ENCODE results near the gene MNDA. TPM values are rescaled to one million over a fixed set of nuclear protein-coding genes. Genes with fewer than 3 reads are reported as not detected.

MNDA gene
- total RNA-seq, 4 donors from 2014 or later = 2.0 to 8.5 (median 2.6) TPM

DNA sequence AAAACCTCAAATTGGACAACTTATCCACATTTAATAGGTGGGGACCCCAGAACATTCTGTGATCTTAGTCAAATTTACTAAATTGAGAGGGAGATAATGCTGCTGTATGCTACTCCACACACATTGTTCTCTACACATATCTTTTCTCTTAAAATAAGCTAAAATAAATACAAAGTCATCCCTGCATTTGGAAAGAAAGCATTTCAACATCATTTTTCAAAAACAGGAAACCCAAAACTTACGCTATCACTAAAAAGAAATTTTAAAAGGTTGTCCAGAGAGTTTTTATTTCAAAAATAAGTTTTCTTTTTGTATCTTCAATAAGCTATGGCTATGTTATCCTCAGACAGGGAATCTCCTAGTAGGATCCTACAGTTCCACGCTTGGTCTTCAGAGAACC lies 30.6 kb upstream of the MNDA start:
- H3K27me3 ChIP-seq = no peaks in the 10 kb centered on the region
- intact Hi-C loops (cut with DNase I) = no loop called here
- no peak for DNase-seq
- no peaks in the 10 kb centered on the region for H3K4me1 ChIP-seq
- no peak overlapping the region for H3K27ac ChIP-seq
- TF ChIP-seq, protein P1, sequence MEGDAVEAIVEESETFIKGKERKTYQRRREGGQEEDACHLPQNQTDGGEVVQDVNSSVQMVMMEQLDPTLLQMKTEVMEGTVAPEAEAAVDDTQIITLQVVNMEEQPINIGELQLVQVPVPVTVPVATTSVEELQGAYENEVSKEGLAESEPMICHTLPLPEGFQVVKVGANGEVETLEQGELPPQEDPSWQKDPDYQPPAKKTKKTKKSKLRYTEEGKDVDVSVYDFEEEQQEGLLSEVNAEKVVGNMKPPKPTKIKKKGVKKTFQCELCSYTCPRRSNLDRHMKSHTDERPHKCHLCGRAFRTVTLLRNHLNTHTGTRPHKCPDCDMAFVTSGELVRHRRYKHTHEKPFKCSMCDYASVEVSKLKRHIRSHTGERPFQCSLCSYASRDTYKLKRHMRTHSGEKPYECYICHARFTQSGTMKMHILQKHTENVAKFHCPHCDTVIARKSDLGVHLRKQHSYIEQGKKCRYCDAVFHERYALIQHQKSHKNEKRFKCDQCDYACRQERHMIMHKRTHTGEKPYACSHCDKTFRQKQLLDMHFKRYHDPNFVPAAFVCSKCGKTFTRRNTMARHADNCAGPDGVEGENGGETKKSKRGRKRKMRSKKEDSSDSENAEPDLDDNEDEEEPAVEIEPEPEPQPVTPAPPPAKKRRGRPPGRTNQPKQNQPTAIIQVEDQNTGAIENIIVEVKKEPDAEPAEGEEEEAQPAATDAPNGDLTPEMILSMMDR (IDR thresholded peaks at IDR 0.05) = no peak
- TF ChIP-seq POLR2A (IDR thresholded peaks at IDR 0.05) = no peak
- 87 to 88% methylated on average over 2 of the region's 2 CpGs for WGBS, 2 donors
- H3K9me3 ChIP-seq = no peaks in the 10 kb centered on the region
- no peak overlapping the region for H3K4me3 ChIP-seq (replicated peaks in 1 of 3)
- no peaks in the 10 kb centered on the region for H3K36me3 ChIP-seq

- Histone ChIP-seq H3K4me3 (replicated peaks in 1 of 3) (no peak overlapping the region), H3K9me3 (no peaks in the 10 kb centered on the region), H3K27me3 (no peaks in the 10 kb centered on the region), H3K36me3 (no peaks in the 10 kb centered on the region), H3K27ac (no peak overlapping the region), H3K4me1 (no peaks in the 10 kb centered on the region)
- WGBS, 2 donors = 83 to 85% methylated on average over 1 of the region's 1 CpG
- DNase-seq = no peak
- intact Hi-C loops (cut with DNase I) = no loop called here
- no peak for TF ChIP-seq POLR2A (IDR thresholded peaks at IDR 0.05)
- TF ChIP-seq, protein P1 (IDR thresholded peaks at IDR 0.05) = no peak
Observed at GRCh38 chr1:158801396-158801795, 29.8 kb upstream of the MNDA start.

GRCh38 chr1:158803678-158804077 lies 27.5 kb upstream of the MNDA start:
- H3K4me1 ChIP-seq = no peaks in the 10 kb centered on the region
- TF ChIP-seq POLR2A (IDR thresholded peaks at IDR 0.05) = no peak
- TF ChIP-seq, protein P1 (IDR thresholded peaks at IDR 0.05) = no peak
- no peak for DNase-seq
- no peak overlapping the region for H3K4me3 ChIP-seq (replicated peaks in 1 of 3)
- no peaks in the 10 kb centered on the region for H3K27me3 ChIP-seq
- no peak overlapping the region for H3K27ac ChIP-seq
- no peaks in the 10 kb centered on the region for H3K36me3 ChIP-seq
- H3K9me3 ChIP-seq = no peaks in the 10 kb centered on the region
- intact Hi-C loops (cut with DNase I) = no loop called here
- 89 to 96% methylated on average over 1 of the region's 1 CpG for WGBS, 2 donors

DNA sequence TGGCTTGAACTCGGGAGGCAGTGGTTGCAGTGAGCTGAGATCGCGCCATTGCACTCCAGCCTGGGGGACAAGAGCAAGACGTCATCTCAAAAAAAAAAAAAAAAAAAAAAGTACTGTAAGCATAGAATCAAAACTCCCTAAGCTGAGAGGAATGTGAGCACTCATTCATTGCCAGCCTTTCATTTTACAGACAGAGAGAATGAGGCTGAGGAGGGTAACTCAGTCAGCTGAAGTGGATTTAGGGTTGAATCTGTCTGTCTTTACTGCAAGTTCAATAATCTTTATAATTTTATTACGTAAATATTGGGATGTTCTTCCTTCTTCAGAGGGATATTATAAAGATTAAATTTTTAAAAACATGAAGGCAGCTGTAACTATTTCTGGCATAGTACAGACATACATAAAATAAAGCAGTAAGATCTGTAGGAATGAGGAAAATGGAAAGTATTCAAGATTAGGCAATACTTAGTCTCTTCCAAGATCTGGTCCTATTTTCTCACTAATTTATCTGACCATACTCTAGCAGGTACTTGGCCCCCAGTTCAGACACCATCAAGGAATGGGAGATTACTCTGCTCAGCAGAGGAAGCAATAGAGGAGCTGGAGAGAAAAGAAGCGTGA lies 24.1 kb upstream of the MNDA start:
- Histone ChIP-seq H3K27me3 (no peaks in the 10 kb centered on the region), H3K36me3 (no peaks in the 10 kb centered on the region), H3K9me3 (no peaks in the 10 kb centered on the region), H3K4me3 (replicated peaks in 1 of 3) (no peak overlapping the region), H3K27ac (no peak overlapping the region), H3K4me1 (no peaks in the 10 kb centered on the region)
- 81 to 82% methylated on average over 6 of the region's 6 CpGs for WGBS, 2 donors
- TF ChIP-seq, protein P1 (IDR thresholded peaks at IDR 0.05) = no peak
- TF ChIP-seq POLR2A (IDR thresholded peaks at IDR 0.05) = no peak
- DNase-seq = no peak
- intact Hi-C loops (cut with DNase I) = no loop called here

- no peaks in the 10 kb centered on the region for H3K9me3 ChIP-seq
- no peaks in the 10 kb centered on the region for H3K4me1 ChIP-seq
- TF ChIP-seq, protein P1 (IDR thresholded peaks at IDR 0.05) = no peak
- TF ChIP-seq POLR2A (IDR thresholded peaks at IDR 0.05) = no peak
- no peak overlapping the region for H3K27ac ChIP-seq
- H3K36me3 ChIP-seq = no peaks in the 10 kb centered on the region
- H3K27me3 ChIP-seq = no peaks in the 10 kb centered on the region
- DNase-seq = no peak
- 75 to 85% methylated on average over 3 of the region's 3 CpGs for WGBS, 2 donors
- H3K4me3 ChIP-seq (replicated peaks in 1 of 3) = no peak overlapping the region
- intact Hi-C loops (cut with DNase I) = no loop called here
Observed at GRCh38 chr1:158809256-158809655, 21.9 kb upstream of the MNDA start.

Data from thyroid gland (tissue), 4 donors.